NOMO-1 treated with dmso at 0.1 percent for 144 hours (cell line): ENCODE measurements around the gene MEI1.
A peak's percentile ranks its signal among the peaks of the same experiment; 100 is the strongest.
"Not testable (repeated sequence)": the region's sequence is repeated elsewhere in the genome, so short reads cannot be mapped to it uniquely, and the experiment has no call there.

Experiments used
- DNase-seq: peaks from one replicate; lab custom pipeline; 2025; ENCODE audit not compliant: unreplicated experiment; lab: John Stamatoyannopoulos, UW

MEI1 gene

GRCh38 chr22:41818596-41818995 lies 119.3 kb downstream of the MEI1 start:
- DNase-seq = no peak

- DNase-seq = no peak
Measured at GRCh38 chr22:41819257-41819656, 120.0 kb downstream of the MEI1 start.

- no peak for DNase-seq
Measured at GRCh38 chr22:41820447-41820846, 121.1 kb downstream of the MEI1 start.

- DNase-seq = no peak
Measured at GRCh38 chr22:41821471-41822316, 122.4 kb downstream of the MEI1 start.

GRCh38 chr22:41822317-41823057 lies 123.2 kb downstream of the MEI1 start:
- DNase-seq = no peak

GRCh38 chr22:41823797-41824196 lies 124.5 kb downstream of the MEI1 start:
- no peak for DNase-seq

- DNase-seq = no peak
Measured at GRCh38 chr22:41825376-41825775, 126.1 kb downstream of the MEI1 start.

- DNase-seq = no peak
Measured at GRCh38 chr22:41826021-41826420, 126.7 kb downstream of the MEI1 start.

- DNase-seq = no peak
Measured at GRCh38 chr22:41826430-41827383, 127.4 kb downstream of the MEI1 start.

GRCh38 chr22:41827671-41828070 lies 128.4 kb downstream of the MEI1 start:
- no peak for DNase-seq

GRCh38 chr22:41828516-41828915 lies 129.2 kb downstream of the MEI1 start:
- DNase-seq = no peak

GRCh38 chr22:41830174-41830573 lies 130.9 kb downstream of the MEI1 start:
- no peak for DNase-seq

GRCh38 chr22:41831383-41831782 lies 132.1 kb downstream of the MEI1 start:
- peak; percentile 50 for DNase-seq

- no peak for DNase-seq
Measured at GRCh38 chr22:41831828-41832552, 132.7 kb downstream of the MEI1 start.

GRCh38 chr22:41832553-41833368 lies 133.5 kb downstream of the MEI1 start, which contains the start of gene SREBF2:
TSS of gene SREBF2 (plus strand) at chr22:41833105. CDS start at chr22:41833271, 166 bp downstream.
- peak; percentile 99 for DNase-seq

GRCh38 chr22:41833369-41834004 lies 134.2 kb downstream of the MEI1 start:
- no peak for DNase-seq

GRCh38 chr22:41834005-41834944 lies 135.0 kb downstream of the MEI1 start:
- DNase-seq = no peak

- DNase-seq = not testable (repeated sequence)
Measured at GRCh38 chr22:41835462-41835861, 136.2 kb downstream of the MEI1 start.
